GM19351 (cell line): Measurements from ENCODE around the gene CHD5.
"Not testable (repeated sequence)": the region's sequence is repeated elsewhere in the genome, so short reads cannot be mapped to it uniquely, and the experiment has no call there.

Experiments
- ATAC-seq: cut with Tn5 transposase; IDR thresholded peaks from one replicate; pipeline ENCODE4 v1.9.1; 2021; ENCODE audit warnings: mild to moderate bottlenecking, moderate library complexity; ENCODE audit not compliant: unreplicated experiment

CHD5 gene

GRCh38 chr1:6088956-6089355 is 91.2 kb downstream of the CHD5 start:
- no peak for ATAC-seq

DNA sequence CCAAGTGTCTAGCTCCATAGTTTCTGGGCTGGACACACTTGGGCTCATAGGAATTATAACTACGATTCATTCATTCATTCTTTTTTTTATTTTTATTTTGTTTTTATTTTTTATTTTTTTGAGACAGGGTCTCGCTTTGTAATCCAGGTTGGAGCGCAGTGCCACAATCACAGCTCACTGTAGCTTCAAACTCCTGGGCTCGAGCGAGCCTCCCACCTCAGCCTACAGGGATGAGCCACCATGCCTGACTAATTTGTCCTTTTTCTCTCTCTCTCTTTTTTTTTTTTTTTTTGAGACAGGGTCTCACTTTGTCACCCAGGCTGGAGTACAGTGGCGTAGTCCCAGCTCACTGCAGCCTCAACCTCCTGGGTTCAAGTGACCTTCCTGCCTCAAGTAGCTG is 92.2 kb downstream of the CHD5 start:
- ATAC-seq = no peak

- ATAC-seq = no peak
These were observed 92.7 kb downstream of the CHD5 start for GRCh38 chr1:6087377-6087772.

GRCh38 chr1:6086762-6087376 is 93.3 kb downstream of the CHD5 start:
- ATAC-seq = no peak

- no peak for ATAC-seq
These were observed 93.8 kb downstream of the CHD5 start for GRCh38 chr1:6086358-6086757.

GRCh38 chr1:6085666-6086065 is 94.5 kb downstream of the CHD5 start:
- ATAC-seq = no peak

DNA sequence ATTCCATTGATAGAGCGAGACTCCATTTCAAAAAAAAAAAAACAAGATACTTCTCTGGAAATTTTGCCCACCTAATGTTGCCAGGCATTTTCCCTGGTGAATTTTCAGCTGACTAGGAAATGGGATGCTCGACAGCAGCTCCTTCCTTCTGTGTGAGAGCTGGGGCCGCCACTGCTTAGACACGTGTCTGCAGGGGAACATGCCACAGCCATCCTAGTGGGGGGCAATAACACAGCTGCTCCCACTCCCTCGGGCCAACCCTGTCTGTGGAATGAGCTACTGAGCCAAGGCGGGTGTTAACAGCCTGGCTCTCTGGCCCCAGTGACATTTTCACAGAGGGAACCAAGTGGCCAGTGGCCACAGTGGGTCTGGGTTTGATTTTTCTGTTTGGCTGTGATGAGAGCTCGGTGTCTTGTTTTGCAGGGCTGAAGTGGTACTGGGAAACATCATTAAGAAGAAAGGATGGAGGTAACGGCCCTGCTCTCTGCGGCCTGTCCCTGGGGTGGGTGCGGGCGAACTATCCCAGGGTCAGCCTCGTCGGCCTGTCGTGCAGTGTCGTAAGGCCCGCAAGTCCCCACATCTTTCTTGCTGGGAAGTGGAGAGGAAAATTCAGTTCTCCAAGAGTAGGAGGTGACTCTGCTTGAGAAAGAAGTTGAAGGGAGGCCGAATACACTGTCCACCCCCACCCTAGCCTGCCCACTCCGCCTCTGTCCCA is 95.2 kb downstream of the CHD5 start:
- ATAC-seq = no peak

DNA sequence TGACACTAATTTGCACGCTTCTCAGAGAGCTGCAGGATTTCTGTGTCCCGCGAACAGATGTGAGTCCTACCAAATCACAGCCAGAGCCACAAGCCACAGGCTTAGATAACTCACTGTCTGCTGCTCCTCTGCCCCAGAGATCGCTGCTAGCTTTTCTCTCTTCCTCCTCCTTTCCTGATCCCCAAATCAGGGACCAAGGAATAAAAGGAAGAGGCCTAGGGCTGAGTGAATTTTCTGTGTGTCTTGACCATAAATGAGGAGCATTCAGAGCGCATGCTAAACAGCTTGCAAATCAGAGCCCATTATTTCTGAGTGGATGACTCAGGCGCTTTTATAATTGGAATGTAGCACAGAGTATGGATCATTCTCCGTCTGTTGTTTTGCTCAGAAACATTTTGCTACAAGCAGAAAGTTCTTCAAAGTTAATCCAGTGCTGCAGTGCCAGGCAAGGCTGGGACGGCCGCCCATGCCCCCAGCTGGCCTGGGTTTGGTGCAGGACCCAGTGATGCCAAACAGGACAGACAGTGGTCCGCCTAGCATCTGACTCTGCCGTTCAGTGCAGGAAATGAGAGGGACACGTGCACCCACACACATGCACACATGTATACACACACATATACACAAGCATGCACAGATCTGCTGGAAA is 96.2 kb downstream of the CHD5 start:
- no peak for ATAC-seq

- ATAC-seq = no peak
These were observed 96.7 kb downstream of the CHD5 start for GRCh38 chr1:6083385-6083784.

DNA sequence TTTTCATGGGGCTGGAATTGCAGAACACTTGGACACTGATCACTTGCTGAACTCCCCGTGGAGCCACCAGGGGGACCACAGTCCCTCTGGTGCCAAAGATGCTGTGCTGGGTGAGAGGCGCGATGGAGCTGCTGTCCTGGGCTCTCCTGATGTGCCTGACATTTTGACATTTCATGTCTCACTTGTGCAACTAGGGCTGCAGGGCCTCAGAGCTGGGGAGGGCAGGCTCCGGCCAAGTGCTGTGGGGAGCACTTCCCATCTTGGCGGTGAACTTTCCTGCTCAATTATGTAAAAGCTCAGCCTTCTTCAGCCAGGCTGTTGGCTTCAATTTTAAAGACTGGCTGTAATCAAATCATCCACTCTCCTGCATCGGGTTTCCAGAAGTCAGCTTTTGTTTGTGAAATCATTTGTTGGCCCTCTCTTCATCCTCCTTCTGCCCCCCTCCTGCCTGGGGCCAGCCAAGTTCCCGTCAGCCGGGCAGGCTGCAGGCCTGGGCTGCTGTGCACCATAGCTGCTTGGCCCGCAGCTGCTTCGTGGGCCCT is 97.6 kb downstream of the CHD5 start:
- ATAC-seq = no peak

DNA sequence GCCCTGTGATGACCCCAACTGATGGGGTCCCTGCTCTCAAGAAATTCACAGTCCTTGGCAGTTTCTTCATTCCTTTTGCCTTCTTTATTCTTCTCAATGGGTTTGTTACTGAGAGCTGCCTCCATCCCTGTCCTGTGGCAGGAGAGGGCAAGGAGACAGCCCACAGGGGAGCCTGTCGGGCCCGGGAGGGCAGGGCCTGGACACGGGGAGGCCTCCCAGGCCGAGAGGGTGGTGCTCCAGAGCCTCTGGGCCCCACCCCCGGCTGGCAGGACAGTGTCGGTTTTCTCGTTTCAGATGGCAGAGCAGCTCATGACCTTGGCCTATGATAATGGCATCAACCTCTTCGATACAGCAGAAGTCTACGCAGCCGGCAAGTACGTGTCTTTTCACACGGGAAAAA is 98.2 kb downstream of the CHD5 start:
- ATAC-seq = no peak

DNA sequence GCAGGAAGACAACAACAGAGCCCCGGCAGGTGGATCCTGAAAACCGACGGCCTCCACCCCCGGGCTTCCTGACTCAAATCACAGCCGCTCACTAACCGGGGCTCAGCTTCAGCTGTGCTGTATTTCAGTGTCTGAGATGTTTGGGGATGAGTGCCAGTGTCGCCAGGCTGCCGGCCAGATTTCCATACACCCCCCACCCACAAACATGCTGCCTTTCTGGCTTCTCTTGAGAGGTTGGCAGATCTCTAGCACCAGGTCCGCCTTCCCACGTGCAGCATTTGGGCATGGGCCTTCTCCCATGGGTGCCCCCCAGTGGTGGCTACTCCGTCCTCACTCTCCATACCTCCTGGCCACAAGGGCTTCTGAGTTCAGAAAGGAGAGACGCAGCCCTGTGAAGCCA is 99.7 kb downstream of the CHD5 start:
- ATAC-seq = no peak

- no peak for ATAC-seq
These were observed 102.2 kb downstream of the CHD5 start for GRCh38 chr1:6077919-6078318.

DNA sequence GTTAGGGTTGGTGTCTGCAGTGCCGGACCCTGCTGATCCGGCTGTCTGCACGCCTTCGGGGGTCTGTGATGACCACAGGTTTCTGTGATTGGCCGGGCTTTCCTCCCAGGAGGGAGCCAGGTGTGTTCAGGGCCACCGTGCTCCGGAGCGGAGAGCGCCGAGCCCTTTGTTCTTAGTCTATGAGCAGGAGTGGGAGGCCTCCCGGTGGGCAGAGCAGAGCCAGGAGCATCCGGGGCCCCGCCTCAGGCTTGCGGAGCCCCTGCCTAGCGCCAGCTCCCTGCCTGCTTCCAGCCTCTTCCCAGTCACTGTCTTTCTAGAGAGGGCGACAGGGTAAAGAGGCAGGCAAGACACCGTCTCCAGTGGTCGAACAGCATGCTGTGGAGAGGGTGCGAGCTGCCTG is 102.6 kb downstream of the CHD5 start:
- no peak for ATAC-seq

DNA sequence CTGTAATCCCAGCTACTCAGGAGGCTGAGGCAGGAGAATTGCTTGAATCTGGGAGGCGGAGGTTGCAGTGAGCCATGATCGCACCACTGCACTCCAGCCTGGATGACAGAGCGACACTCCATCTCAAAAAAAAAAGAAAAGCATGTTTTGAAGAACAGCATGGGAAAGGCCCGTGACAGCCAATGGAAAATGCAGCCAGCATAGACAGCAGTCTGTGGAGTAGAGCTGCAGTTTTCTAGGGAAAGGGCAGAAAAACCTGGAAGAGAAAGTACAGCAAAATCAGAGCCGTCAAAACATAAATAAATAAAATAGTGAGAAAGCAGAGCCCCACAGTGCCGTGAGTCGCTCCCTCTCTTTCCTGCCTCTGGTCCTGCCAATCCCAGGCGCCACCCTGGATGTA is 103.1 kb downstream of the CHD5 start:
- ATAC-seq = not testable (repeated sequence)

DNA sequence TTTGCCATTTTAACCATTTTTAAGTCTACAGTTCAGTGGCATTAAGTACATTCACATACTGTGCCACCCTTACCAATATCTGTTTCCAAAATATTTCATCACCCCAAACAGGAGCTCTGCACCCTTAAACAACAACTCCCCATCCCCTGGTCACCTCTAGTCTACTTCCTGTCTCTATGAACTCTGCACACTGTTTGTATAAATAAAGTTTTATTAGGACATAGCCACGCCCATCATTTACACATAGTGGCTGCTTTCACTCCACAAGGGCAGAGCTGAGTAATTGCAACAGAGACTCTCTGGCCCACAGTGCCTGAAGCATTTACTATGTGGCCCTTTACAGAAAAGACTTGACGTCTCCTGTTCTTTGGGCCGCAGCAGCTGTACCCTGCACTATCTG is 104.4 kb downstream of the CHD5 start:
- ATAC-seq = no peak

DNA sequence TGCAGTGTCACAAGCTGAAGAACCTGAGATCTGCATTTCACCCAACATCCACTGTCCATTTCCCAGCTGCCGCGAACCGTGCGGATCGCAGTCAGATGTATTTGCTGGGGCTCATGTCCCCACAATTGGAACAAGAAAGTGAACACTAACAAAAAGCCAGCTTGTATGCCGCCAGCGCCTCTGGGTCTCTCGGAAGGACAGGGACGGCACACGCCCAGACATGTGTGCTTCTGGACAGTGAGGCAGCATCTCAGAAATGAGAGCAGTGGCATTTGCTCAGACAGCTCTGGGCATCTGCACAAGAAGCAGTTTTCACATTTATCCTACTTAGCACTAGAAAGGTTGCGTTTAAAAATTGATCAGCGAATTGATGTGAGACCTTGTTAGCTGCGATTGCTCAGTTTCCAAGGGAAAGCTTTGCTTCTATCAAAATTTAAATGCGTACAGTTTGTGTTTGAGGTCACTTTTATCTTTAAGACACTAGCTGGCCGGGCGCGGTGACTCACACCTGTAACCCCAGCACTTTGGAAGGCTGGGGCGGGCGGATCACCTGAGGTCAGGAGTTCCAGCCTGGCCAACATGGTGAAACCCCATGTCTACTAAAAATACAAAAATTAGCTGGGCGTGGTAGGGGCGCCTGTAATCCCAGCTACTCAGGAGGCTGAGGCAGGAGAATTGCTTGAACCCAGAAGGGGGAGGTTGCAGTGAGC is 105.8 kb downstream of the CHD5 start:
- no peak for ATAC-seq

GRCh38 chr1:6073480-6074053 is 106.6 kb downstream of the CHD5 start:
- no peak for ATAC-seq

DNA sequence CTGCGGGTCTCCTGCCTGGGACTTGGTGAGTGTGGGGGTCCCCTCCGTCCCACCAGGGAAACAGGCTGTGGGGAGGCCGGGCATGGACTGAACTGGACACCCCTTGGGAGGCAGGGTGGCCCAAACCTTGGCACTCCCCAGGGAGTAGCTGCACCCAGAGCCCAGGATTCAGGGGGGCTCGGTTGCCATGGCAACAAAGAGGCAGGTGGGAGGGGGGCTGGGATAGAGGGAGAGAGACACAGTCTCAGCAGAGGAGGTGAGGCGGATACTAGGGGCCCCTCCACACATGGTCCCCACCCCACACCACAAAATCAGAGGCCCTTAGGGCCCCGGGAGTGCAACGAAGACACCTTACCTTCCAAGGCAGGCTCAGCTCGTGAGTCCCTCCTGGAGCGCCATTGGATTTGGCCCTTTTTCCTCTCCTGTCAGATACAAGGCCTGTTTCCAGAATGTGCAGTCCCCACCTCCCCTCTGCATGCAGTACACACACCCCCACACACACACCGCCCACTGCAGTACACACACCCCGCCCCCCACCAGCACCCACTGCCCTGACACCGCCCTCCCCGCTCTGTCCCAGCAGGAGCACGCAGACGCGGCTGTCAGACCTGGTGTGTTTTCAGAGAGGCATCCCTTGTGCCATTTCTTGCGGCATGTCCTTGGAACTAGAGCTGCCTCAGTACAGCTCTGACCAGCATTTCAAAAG is 107.2 kb downstream of the CHD5 start:
- no peak for ATAC-seq

DNA sequence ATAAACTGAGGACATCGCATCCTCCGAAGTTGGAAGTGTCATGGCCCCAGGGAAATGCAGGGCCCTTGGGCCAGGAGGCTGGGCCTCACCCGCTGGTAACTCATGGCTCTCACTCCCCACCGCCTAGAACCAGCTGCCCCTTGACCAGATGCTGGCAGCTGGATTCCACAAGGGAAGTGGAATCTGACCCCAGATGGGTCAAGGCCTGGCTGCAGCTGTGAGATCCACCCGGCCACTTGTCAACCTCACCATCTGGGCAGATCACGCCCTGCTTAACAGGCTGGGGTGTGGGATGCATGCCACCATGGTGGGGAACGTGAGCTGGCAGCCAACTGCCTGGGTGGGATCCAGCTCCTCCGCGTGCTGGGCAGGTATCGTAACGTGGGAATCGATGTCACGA is 108.9 kb downstream of the CHD5 start:
- ATAC-seq = no peak
